Omental fat pad (tissue), 4 donors: ENCODE data around the gene TRABD2A. TPM values are rescaled to one million over a fixed set of nuclear protein-coding genes. Genes with fewer than 3 reads are reported as not detected.

Experiments used
- ATAC-seq: fragments of 150-250 bp; one replicate; pipeline ENCODE4 v1.9.1; 2016; ENCODE audit warnings: mild to moderate bottlenecking, moderate library complexity; ENCODE audit not compliant: low FRiP score
- DNase-seq: peaks from one replicate; pipeline ENCODE4 v3.0.0-alpha.2; 2019; ENCODE audit warnings: low spot score
- CTCF ChIP-seq, 3 donors: fragments of 450-650 bp; IDR thresholded peaks; one replicate each; pipeline ENCODE4 v1.5.1; 2016 to 2017; ENCODE audit warnings: antibody characterized with exemption in 3 of 3, mild to moderate bottlenecking in 3 of 3, moderate library complexity in 2 of 3
- total RNA-seq, 4 donors: library from RNA; depleted of rRNA; stranded (reverse); fragments of >200 nt; gene quantifications; one replicate each; pipeline ENCODE4 v1.1.0, GENCODE V29; 2016

TRABD2A gene
- total RNA-seq, 4 donors from 2014 or later = 5.3 to 9.0 (median 6.4) TPM

- no peak for DNase-seq
- no peak for TF ChIP-seq CTCF (IDR thresholded peaks at IDR 0.05)
- no peak for ATAC-seq
These were observed 63.6 kb downstream of the TRABD2A start for GRCh38 chr2:84817239-84817655.

DNA sequence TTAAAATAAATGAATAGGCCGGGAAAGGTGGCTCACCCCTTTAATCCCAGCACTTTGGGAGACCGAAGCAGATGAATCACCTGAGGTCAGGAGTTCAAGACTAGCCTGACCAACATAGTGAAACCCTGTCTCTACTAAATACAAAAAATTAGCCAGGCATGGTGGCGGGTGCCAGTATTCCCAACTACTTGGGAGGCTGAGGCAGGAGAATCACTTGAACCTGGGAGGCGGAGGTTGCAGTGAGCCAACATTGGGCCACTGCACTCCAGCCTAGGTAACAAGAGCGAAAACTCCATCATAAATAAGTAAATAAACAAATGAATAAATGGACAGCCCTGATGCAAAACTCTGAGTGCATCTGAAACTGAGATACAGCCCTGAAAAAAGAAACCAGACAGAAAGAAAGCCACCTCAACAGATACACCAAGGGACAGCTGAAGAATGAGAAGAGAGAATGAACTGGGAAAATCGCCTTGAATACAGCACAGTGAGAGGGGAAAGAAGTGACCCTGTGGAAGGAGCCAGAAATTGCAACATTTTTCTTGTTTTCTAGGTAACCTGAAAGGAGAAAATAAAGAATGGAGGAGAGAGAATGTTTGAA lies 64.4 kb downstream of the TRABD2A start:
- no peak for DNase-seq
- no peak for ATAC-seq
- TF ChIP-seq CTCF (IDR thresholded peaks at IDR 0.05) = no peak

- DNase-seq (no peak), ATAC-seq (no peak)
- no peak for TF ChIP-seq CTCF (IDR thresholded peaks at IDR 0.05)
These were observed 65.7 kb downstream of the TRABD2A start for GRCh38 chr2:84815146-84815545.

GRCh38 chr2:84811839-84812431 lies 68.9 kb downstream of the TRABD2A start:
- no peak for DNase-seq
- no peak for ATAC-seq

DNA sequence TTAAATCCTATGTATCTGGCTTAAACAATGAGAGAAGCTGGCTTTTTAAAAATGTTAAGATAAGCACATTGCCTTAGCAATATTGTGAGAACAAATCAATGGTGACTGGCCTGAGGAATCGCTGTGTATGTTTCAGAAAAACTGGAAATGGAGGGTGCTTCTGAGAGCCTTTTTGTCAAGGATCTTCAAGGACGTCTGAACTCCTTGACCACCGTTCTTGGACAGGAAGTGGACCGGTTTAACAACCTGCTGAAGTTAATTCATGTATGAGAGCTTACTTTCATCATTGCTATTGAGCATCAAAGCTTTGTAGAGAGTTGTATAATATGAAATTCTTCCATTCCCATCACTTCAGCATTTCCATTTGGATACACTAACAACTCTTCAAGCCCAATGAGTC lies 72.6 kb downstream of the TRABD2A start:
- no peak for DNase-seq
- ATAC-seq = no peak
- no peak for TF ChIP-seq CTCF (IDR thresholded peaks at IDR 0.05)

More at GRCh38 chr2:84811839-84812431, 68.9 kb downstream of the TRABD2A start:
- no peak for TF ChIP-seq CTCF (IDR thresholded peaks at IDR 0.05)

- no peak for TF ChIP-seq CTCF (IDR thresholded peaks at IDR 0.05)
These were observed 73.8 kb downstream of the TRABD2A start for GRCh38 chr2:84807063-84807485.

More at GRCh38 chr2:84807063-84807485, 73.8 kb downstream of the TRABD2A start:
- DNase-seq (no peak), ATAC-seq (no peak)
